Retinal pigment epithelial cell (primary cell): ENCODE data around the gene EXOC6.
"Not testable (repeated sequence)": the region's sequence is repeated elsewhere in the genome, so short reads cannot be mapped to it uniquely, and the experiment has no call there.

Source experiments
- DNase-seq: peaks from one replicate; pipeline ENCODE4 v3.0.0-alpha.2; 2010; ENCODE audit warnings: low read depth
- H3K4me3 ChIP-seq: 2 replicates; pipeline ENCODE4 v1.5.1; 2011; ENCODE audit warnings: mild to moderate bottlenecking, low read length, control low read depth, moderate library complexity
- CTCF ChIP-seq: conservative IDR thresholded peaks from 2 replicates; pipeline ENCODE4 v1.5.1; 2011; ENCODE audit warnings: low read depth, low read length, control low read depth, inconsistent platforms

The EXOC6 gene

GRCh38 chr10:93095225-93095624, 246.9 kb downstream of the EXOC6 start:
- DNase-seq = no peak
- TF ChIP-seq CTCF = no peak

GRCh38 chr10:93096901-93097300, 248.6 kb downstream of the EXOC6 start:
- no peak overlapping the region for H3K4me3 ChIP-seq
- no peak for DNase-seq
- TF ChIP-seq CTCF = no peak

More at GRCh38 chr10:93095225-93095624, 246.9 kb downstream of the EXOC6 start:
- H3K4me3 ChIP-seq = no peak overlapping the region

GRCh38 chr10:93097386-93097785, 249.1 kb downstream of the EXOC6 start:
- TF ChIP-seq CTCF = no peak
- H3K4me3 ChIP-seq = no peak overlapping the region

GRCh38 chr10:93098816-93099215, 250.5 kb downstream of the EXOC6 start:
- DNase-seq = no peak
- no peak overlapping the region for H3K4me3 ChIP-seq
- TF ChIP-seq CTCF = no peak

More at GRCh38 chr10:93097386-93097785, 249.1 kb downstream of the EXOC6 start:
- DNase-seq = no peak

- DNase-seq = no peak
- H3K4me3 ChIP-seq = no peak overlapping the region
- TF ChIP-seq CTCF = no peak
These were observed 251.3 kb downstream of the EXOC6 start for GRCh38 chr10:93099670-93100069.

- not testable (repeated sequence) for DNase-seq, H3K4me3 ChIP-seq
These were observed 252.8 kb downstream of the EXOC6 start for GRCh38 chr10:93101148-93101547.

GRCh38 chr10:93103953-93104352, 255.6 kb downstream of the EXOC6 start:
- H3K4me3 ChIP-seq = no peak overlapping the region
- no peak for TF ChIP-seq CTCF
- DNase-seq = no peak

- no peak for TF ChIP-seq CTCF
- H3K4me3 ChIP-seq = no peak overlapping the region
- DNase-seq = no peak
These were observed 258.3 kb downstream of the EXOC6 start for GRCh38 chr10:93106631-93107072.
